Skeletal muscle satellite cell (primary cell): ENCODE measurements around the gene HNF1B.

Experiments
- H3K27me3 ChIP-seq: 2 replicates; pipeline ENCODE4 v1.7.0; 2013; ENCODE audit warnings: low read length; ENCODE audit not compliant: control insufficient read depth, insufficient read depth
- H3K36me3 ChIP-seq: 2 replicates; pipeline ENCODE4 v1.7.0; 2013; ENCODE audit warnings: mild to moderate bottlenecking, control low read depth, low read length; ENCODE audit not compliant: insufficient read depth
- H3K4me1 ChIP-seq: 2 replicates; pipeline ENCODE4 v1.7.0; 2013; ENCODE audit warnings: low read length; ENCODE audit not compliant: control insufficient read depth, insufficient read depth
- H3K4me2 ChIP-seq: 2 replicates; pipeline ENCODE4 v1.7.0; 2013; ENCODE audit warnings: mild to moderate bottlenecking, low read length
- H3K4me3 ChIP-seq: 2 replicates; pipeline ENCODE4 v1.7.0; 2013; ENCODE audit warnings: low read length
- H3K9ac ChIP-seq: 2 replicates; pipeline ENCODE4 v1.7.0; 2013; ENCODE audit warnings: mild to moderate bottlenecking, low read depth, low read length, moderate library complexity
- H3K9me3 ChIP-seq: replicated peaks from 2 replicates; pipeline ENCODE4 v1.7.0; 2013; ENCODE audit warnings: mild to moderate bottlenecking, control low read depth, low read length

The HNF1B gene

GRCh38 chr17:37657202-37657601, 87.7 kb downstream of the HNF1B start:
- H3K9me3 ChIP-seq, result no peaks in the 10 kb centered on the region
- no peaks in the 10 kb centered on the region for H3K36me3 ChIP-seq
- no peak overlapping the region for H3K9ac ChIP-seq
- no peaks in the 10 kb centered on the region for H3K4me1 ChIP-seq
- H3K4me2 ChIP-seq, result no peak overlapping the region
- H3K27me3 ChIP-seq, result no peaks in the 10 kb centered on the region
- H3K4me3 ChIP-seq, result no peak overlapping the region

- H3K4me3 ChIP-seq, result no peak overlapping the region
- H3K9ac ChIP-seq, result no peak overlapping the region
- peaks cover 15% of the 10 kb centered on the region for H3K4me1 ChIP-seq
- no peak overlapping the region for H3K4me2 ChIP-seq
- H3K27me3 ChIP-seq, result no peaks in the 10 kb centered on the region
- no peaks in the 10 kb centered on the region for H3K9me3 ChIP-seq
- H3K36me3 ChIP-seq, result no peaks in the 10 kb centered on the region
These were observed 93.0 kb downstream of the HNF1B start for GRCh38 chr17:37651849-37652248.

- Histone ChIP-seq H3K4me2 (no peak overlapping the region), H3K27me3 (peaks cover 5% of the 10 kb centered on the region), H3K36me3 (no peaks in the 10 kb centered on the region), H3K9me3 (no peaks in the 10 kb centered on the region), H3K9ac (no peak overlapping the region), H3K4me1 (peaks cover 15% of the 10 kb centered on the region), H3K4me3 (no peak overlapping the region)
These were observed 94.3 kb downstream of the HNF1B start for GRCh38 chr17:37650419-37651003.

GRCh38 chr17:37648555-37648954, 96.3 kb downstream of the HNF1B start:
- H3K9ac ChIP-seq, result no peak overlapping the region
- H3K4me3 ChIP-seq, result peak overlapping the region; percentile 2
- H3K9me3 ChIP-seq, result no peaks in the 10 kb centered on the region
- H3K36me3 ChIP-seq, result no peaks in the 10 kb centered on the region
- peaks cover 5% of the 10 kb centered on the region for H3K27me3 ChIP-seq
- H3K4me2 ChIP-seq, result peak overlapping the region; percentile 49
- peaks cover 20% of the 10 kb centered on the region for H3K4me1 ChIP-seq

GRCh38 chr17:37647856-37648255, 97.0 kb downstream of the HNF1B start:
- H3K9me3 ChIP-seq, result no peaks in the 10 kb centered on the region
- H3K9ac ChIP-seq, result no peak overlapping the region
- H3K4me3 ChIP-seq, result no peak overlapping the region
- H3K27me3 ChIP-seq, result peaks cover 5% of the 10 kb centered on the region
- H3K4me2 ChIP-seq, result peak overlapping the region; percentile 49
- peaks cover 21% of the 10 kb centered on the region for H3K4me1 ChIP-seq
- no peaks in the 10 kb centered on the region for H3K36me3 ChIP-seq

GRCh38 chr17:37643869-37644268, 101.0 kb downstream of the HNF1B start:
- Histone ChIP-seq H3K27me3 (peaks cover 5% of the 10 kb centered on the region), H3K4me3 (peak overlapping the region; percentile 94), H3K4me1 (peaks cover 25% of the 10 kb centered on the region), H3K4me2 (peak overlapping the region; percentile 87), H3K9me3 (no peaks in the 10 kb centered on the region), H3K36me3 (peaks cover 10% of the 10 kb centered on the region), H3K9ac (peak overlapping the region; percentile 90)

GRCh38 chr17:37643118-37643766, 101.6 kb downstream of the HNF1B start, which contains the start of gene DDX52:
TSS of gene DDX52 (minus strand) at chr17:37643446. CDS start at chr17:37643420, 26 bp downstream.
- peak within 1 kb of the TSS; percentile 90 for H3K9ac ChIP-seq
- peaks cover 5% of the 10 kb centered on the region for H3K27me3 ChIP-seq
- H3K4me3 ChIP-seq, result peak within 1 kb of the TSS; percentile 94
- H3K9me3 ChIP-seq, result no peaks in the 10 kb centered on the region
- peaks cover 15% of the 10 kb centered on the region for H3K36me3 ChIP-seq
- H3K4me1 ChIP-seq, result peaks cover 20% of the 10 kb centered on the region
- H3K4me2 ChIP-seq, result peak within 1 kb of the TSS; percentile 87

GRCh38 chr17:37642681-37643080, 102.2 kb downstream of the HNF1B start:
- H3K4me1 ChIP-seq, result peaks cover 15% of the 10 kb centered on the region
- peak overlapping the region; percentile 90 for H3K9ac ChIP-seq
- H3K36me3 ChIP-seq, result peaks cover 20% of the 10 kb centered on the region
- no peaks in the 10 kb centered on the region for H3K9me3 ChIP-seq
- H3K4me3 ChIP-seq, result peak overlapping the region; percentile 94
- H3K27me3 ChIP-seq, result peaks cover 5% of the 10 kb centered on the region
- peak overlapping the region; percentile 87 for H3K4me2 ChIP-seq

- peaks cover 37% of the 10 kb centered on the region for H3K36me3 ChIP-seq
- no peak overlapping the region for H3K4me2 ChIP-seq
- H3K4me3 ChIP-seq, result no peak overlapping the region
- H3K27me3 ChIP-seq, result no peaks in the 10 kb centered on the region
- H3K4me1 ChIP-seq, result peaks cover 14% of the 10 kb centered on the region
- H3K9me3 ChIP-seq, result no peaks in the 10 kb centered on the region
- no peak overlapping the region for H3K9ac ChIP-seq
These were observed 104.8 kb downstream of the HNF1B start for GRCh38 chr17:37640015-37640414.

GRCh38 chr17:37637956-37638355, 106.9 kb downstream of the HNF1B start:
- H3K9me3 ChIP-seq, result no peaks in the 10 kb centered on the region
- no peak overlapping the region for H3K9ac ChIP-seq
- H3K4me2 ChIP-seq, result no peak overlapping the region
- H3K4me3 ChIP-seq, result no peak overlapping the region
- H3K27me3 ChIP-seq, result no peaks in the 10 kb centered on the region
- peaks cover 9% of the 10 kb centered on the region for H3K4me1 ChIP-seq
- H3K36me3 ChIP-seq, result peaks cover 37% of the 10 kb centered on the region
